ENCODE measurements around the gene VWA5A. TPM values are rescaled to one million over a fixed set of nuclear protein-coding genes. Genes with fewer than 3 reads are reported as not detected.

VWA5A gene
- total RNA-seq, 3 donors from 2014 or later (not counting 1 experiment from before 2014, with no cell fraction given), result 9.2 to 12.9 (median 11.8) TPM

DNA sequence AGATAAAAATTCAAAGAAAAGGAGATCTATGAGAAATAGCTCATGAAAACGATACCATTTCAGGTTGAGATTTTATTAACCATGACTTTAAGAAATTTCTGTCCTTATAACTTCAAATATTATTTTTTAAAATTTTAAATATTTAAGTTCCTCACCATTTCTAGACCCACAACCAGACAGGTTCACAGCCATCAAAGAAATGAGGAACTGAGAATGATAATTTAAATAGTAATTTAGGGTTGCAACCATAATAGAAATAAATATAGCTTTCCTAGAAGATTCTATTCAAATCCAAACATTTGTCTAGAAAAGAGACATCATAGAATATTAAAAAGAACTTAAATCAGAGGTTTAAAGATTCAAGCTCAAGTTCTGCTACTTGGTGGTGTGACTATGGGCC is 5.9 kb upstream of the VWA5A start:
- H3K36me3 ChIP-seq (ENCODE audit: control insufficient read depth, insufficient read depth, low read length), result no peaks in the 10 kb centered on the region
- no CpG with 5 or more reads among the region's 1 CpG for WGBS (ENCODE audit: insufficient coverage)
- H3K27me3 ChIP-seq (ENCODE audit: control insufficient read depth, insufficient read depth, low read length), result peaks cover 2% of the 10 kb centered on the region
- H3K27ac ChIP-seq (ENCODE audit: low read length), result no peak overlapping the region
- intact Hi-C loops (cut with micrococcal nuclease), result no loop called here
- H3K4me1 ChIP-seq (ENCODE audit: control insufficient read depth, insufficient read depth, low read length), result no peaks in the 10 kb centered on the region
- H3K36me3 Mint-ChIP-seq, result no peaks in the 10 kb centered on the region
- DNase-seq, result no peak
- no peak for ATAC-seq
- no peaks in the 10 kb centered on the region for H3K4me1 Mint-ChIP-seq
- no peaks in the 10 kb centered on the region for H3K9me3 ChIP-seq (ENCODE audit: control insufficient read depth, insufficient read depth, low read length)
- TF ChIP-seq CTCF (IDR thresholded peaks at IDR 0.05), result no peak
- H3K27ac Mint-ChIP-seq, result no peak overlapping the region
- H3K4me3 Mint-ChIP-seq, result no peak overlapping the region
- peaks cover 16 to 59% of the 10 kb centered on the region in 2 donors for H3K27me3 Mint-ChIP-seq (ENCODE audit: low read depth in 2 of 2)
- no peaks in the 10 kb centered on the region for H3K9me3 Mint-ChIP-seq
- no peak overlapping the region for H3K4me3 ChIP-seq (ENCODE audit: low read length)

- H3K27ac ChIP-seq (ENCODE audit: low read length), result no peak overlapping the region
- ATAC-seq (no peak), DNase-seq (no peak)
- H3K27me3 Mint-ChIP-seq (ENCODE audit: low read depth in 2 of 2), result peaks cover 16 to 51% of the 10 kb centered on the region in 2 donors
- intact Hi-C loops (cut with micrococcal nuclease), result no loop called here
- H3K27ac Mint-ChIP-seq, result no peak overlapping the region
- H3K27me3 ChIP-seq (ENCODE audit: control insufficient read depth, insufficient read depth, low read length), result peaks cover 2% of the 10 kb centered on the region
- H3K36me3 ChIP-seq (ENCODE audit: control insufficient read depth, insufficient read depth, low read length), result no peaks in the 10 kb centered on the region
- no peaks in the 10 kb centered on the region for H3K4me1 ChIP-seq (ENCODE audit: control insufficient read depth, insufficient read depth, low read length)
- H3K4me3 ChIP-seq (ENCODE audit: low read length), result no peak overlapping the region
- no peaks in the 10 kb centered on the region for H3K36me3 Mint-ChIP-seq
- TF ChIP-seq CTCF (IDR thresholded peaks at IDR 0.05), result no peak
- H3K9me3 Mint-ChIP-seq, result no peaks in the 10 kb centered on the region
- peaks cover 7% of the 10 kb centered on the region in 2 donors for H3K4me1 Mint-ChIP-seq
- no peaks in the 10 kb centered on the region for H3K9me3 ChIP-seq (ENCODE audit: control insufficient read depth, insufficient read depth, low read length)
- no peak overlapping the region for H3K4me3 Mint-ChIP-seq
Observed at GRCh38 chr11:124110201-124110600, 5.0 kb upstream of the VWA5A start.

- no peaks in the 10 kb centered on the region for H3K27me3 ChIP-seq (ENCODE audit: control insufficient read depth, insufficient read depth, low read length)
- DNase-seq (no peak), ATAC-seq (no peak)
- H3K4me1 ChIP-seq (ENCODE audit: control insufficient read depth, insufficient read depth, low read length), result peaks cover 9% of the 10 kb centered on the region
- Mint-ChIP-seq H3K9me3 (no peaks in the 10 kb centered on the region), H3K4me3 (no peak overlapping the region), H3K27ac (no peak overlapping the region), H3K27me3 (ENCODE audit: low read depth in 2 of 2) (peaks cover 3 to 22% of the 10 kb centered on the region in 2 donors), H3K36me3 (peaks cover 12% of the 10 kb centered on the region), H3K4me1 (peaks cover 36 to 37% of the 10 kb centered on the region in 2 donors)
- no peak overlapping the region for H3K4me3 ChIP-seq (ENCODE audit: low read length)
- no peaks in the 10 kb centered on the region for H3K9me3 ChIP-seq (ENCODE audit: control insufficient read depth, insufficient read depth, low read length)
- H3K36me3 ChIP-seq (ENCODE audit: control insufficient read depth, insufficient read depth, low read length), result peaks cover 2% of the 10 kb centered on the region
- intact Hi-C loops (cut with micrococcal nuclease), result no loop called here
- no peak overlapping the region for H3K27ac ChIP-seq (ENCODE audit: low read length)
- TF ChIP-seq CTCF (IDR thresholded peaks at IDR 0.05), result no peak
- 58% methylated on average over 4 of the region's 4 CpGs for WGBS (ENCODE audit: insufficient coverage)
Observed at GRCh38 chr11:124113890-124114289, 1.4 kb upstream of the VWA5A start.
